Motor neuron (in vitro differentiated cells): ENCODE data around the gene ZNF417. TPM values are rescaled to one million over a fixed set of nuclear protein-coding genes. Genes with fewer than 3 reads are reported as not detected.
A peak's percentile ranks its signal among the peaks of the same experiment; 100 is the strongest.
"Not testable (repeated sequence)": the region's sequence is repeated elsewhere in the genome, so short reads cannot be mapped to it uniquely, and the experiment has no call there.

Experiments
- ATAC-seq, 8 experiments: fragments of 200-7000 bp; cut with Tn5 transposase; replicated peaks in 6 of 8; 2 replicates each; pipeline ENCODE4 v1.8.0; 2021; ENCODE audit warnings: mild to moderate bottlenecking in 8 of 8, moderate library complexity in 8 of 8
- H3K27ac ChIP-seq, 2 donors: fragments of 250-450 bp; sonication (Bioruptor Pico); 2 replicates each; pipeline ENCODE4 v1.9.0; 2021; ENCODE audit warnings: antibody characterized with exemption in 2 of 2, mild to moderate bottlenecking in 2 of 2, moderate library complexity in 1 of 2
- H3K4me1 ChIP-seq, 2 donors: fragments of 250-450 bp; sonication (Bioruptor Pico); replicated peaks in 1 of 2; 2 replicates each; pipeline ENCODE4 v1.6.1; 2021; ENCODE audit warnings: antibody characterized with exemption in 2 of 2, mild to moderate bottlenecking in 2 of 2, moderate library complexity in 1 of 2
- H3K4me3 ChIP-seq, 5 donors: fragments of 250-450 bp; sonication (Bioruptor Pico); 2 replicates each; pipeline ENCODE4 v1.9.0; 2021; ENCODE audit warnings: antibody characterized with exemption in 5 of 5, mild to moderate bottlenecking in 5 of 5, moderate library complexity in 4 of 5
- WGBS, 10 experiments: fragments of 450-650 bp; shearing (Covaris generic); methylation state at CpG; one replicate each; pipeline ENCODE4 v1.0.0; 2022; 5-methylcytosine and 5-hydroxymethylcytosine counted together
- in situ Hi-C, 9 experiments: fragments of 400-800 bp; cut with MboI; loops; one replicate each; pipeline ENCODE4 v1.15.0; 2021; ENCODE audit warnings: low sequenced_read_pairs in 9 of 9, low pct_unique_long_range_greater_than_20kb in 2 of 9; ENCODE audit not compliant: unreplicated experiment in 9 of 9
- total RNA-seq, 8 experiments: library from RNA; unstranded; fragments of 300-600 nt; gene quantifications; 2 replicates each; pipeline versions ENCODE4 v1.2.3 to v1.2.4, GENCODE V29; 2022

ZNF417 gene
- total RNA-seq, 8 experiments from 2014 or later: 9.1 to 24.6 (median 17.1) TPM

- Histone ChIP-seq H3K4me1 (no peaks in the 10 kb centered on the region), H3K27ac (no peak overlapping the region), H3K4me3 (no peak overlapping the region)
- no peak for ATAC-seq
- in situ Hi-C loops: no loop called here
These were observed 43.9 kb downstream of the ZNF417 start for GRCh38 chr19:57872450-57872849.

GRCh38 chr19:57870225-57870624 lies 46.2 kb downstream of the ZNF417 start:
- Histone ChIP-seq H3K4me3 (no peak overlapping the region), H3K4me1 (no peaks in the 10 kb centered on the region), H3K27ac (no peak overlapping the region)
- ATAC-seq: no peak
- in situ Hi-C loops: no loop called here
- WGBS, 10 experiments: 50 to 100% (median 86%) methylated on average over 1 to 2 of the region's 2 CpGs; no CpG with 5 or more reads in 4 of the 10 experiments

GRCh38 chr19:57869655-57870054 lies 46.7 kb downstream of the ZNF417 start:
- ATAC-seq, H3K27ac ChIP-seq, in situ Hi-C loops, H3K4me1 ChIP-seq, H3K4me3 ChIP-seq: not testable (repeated sequence)
- WGBS, 10 experiments: 93 to 100% (median 100%) methylated on average over 1 to 5 of the region's 6 CpGs; no CpG with 5 or more reads in 1 of the 10 experiments

GRCh38 chr19:57867868-57868492 lies 48.4 kb downstream of the ZNF417 start:
- Histone ChIP-seq H3K4me3 (no peak overlapping the region), H3K27ac (no peak overlapping the region), H3K4me1 (no peaks in the 10 kb centered on the region)
- WGBS, 10 experiments: 92 to 100% (median 100%) methylated on average over 1 to 4 of the region's 7 CpGs; no CpG with 5 or more reads in 4 of the 10 experiments
- in situ Hi-C loops: no loop called here
- peak in 3 of 8 experiments; percentile 22 to 31 (median 27) for ATAC-seq

Other genes with a start within 250 kb of the ZNF417 start
- gene ZSCAN4, start 247.7 kb downstream of the ZNF417 start, total RNA-seq: under 1 TPM in 2 of 8 experiments, not detected in 6; 0.14 to 0.15 TPM
- gene ZNF551, start 234.6 kb downstream of the ZNF417 start, total RNA-seq: 10 to 100 TPM in 3 of 8 experiments, 1 to 10 TPM in 5; 4.7 to 15.2 (median 7.8) TPM
- 1 to 10 TPM in 6 of 8 experiments, under 1 TPM in 2; 0.73 to 7.2 (median 1.7) TPM for gene ZNF154, start 207.4 kb downstream of the ZNF417 start, total RNA-seq
- 10 to 100 TPM in 1 of 8 experiments, 1 to 10 TPM in 7; 1.7 to 11.4 (median 4.1) TPM for gene ZNF671, start 189.0 kb downstream of the ZNF417 start, total RNA-seq
- 10 to 100 TPM in 7 of 8 experiments, 1 to 10 TPM in 1; 9.8 to 28.0 (median 15.7) TPM for gene ZNF776, start 169.8 kb downstream of the ZNF417 start, total RNA-seq
- 10 to 100 TPM in 7 of 8 experiments, 1 to 10 TPM in 1; 8.6 to 27.4 (median 16.2) TPM for gene ZNF586, start 146.9 kb downstream of the ZNF417 start, total RNA-seq
- gene ZNF552, start 101.7 kb downstream of the ZNF417 start, total RNA-seq: 10 to 100 TPM in 2 of 8 experiments, 1 to 10 TPM in 6; 4.4 to 20.0 (median 6.8) TPM
- gene ZNF587B, start 86.3 kb downstream of the ZNF417 start, total RNA-seq: 10 to 100 TPM in 4 of 8 experiments, 1 to 10 TPM in 4; 3.1 to 47.5 (median 9.8) TPM
- 10 to 100 TPM; 11.2 to 44.9 (median 25.4) TPM for gene ZNF587, start 66.7 kb downstream of the ZNF417 start, total RNA-seq
- 10 to 100 TPM; 14.4 to 81.5 (median 22.2) TPM for gene ZNF814, start 27.6 kb downstream of the ZNF417 start, total RNA-seq
- 10 to 100 TPM in 5 of 8 experiments, 1 to 10 TPM in 3; 2.4 to 15.3 (median 11.8) TPM for gene ZNF418, start 18.8 kb upstream of the ZNF417 start, total RNA-seq
- 1 to 10 TPM; 3.6 to 9.1 (median 5.4) TPM for gene ZNF256, start 31.1 kb upstream of the ZNF417 start, total RNA-seq
- 1 to 10 TPM in 1 of 8 experiments, under 1 TPM in 5, not detected in 2; 0.27 to 2.1 (median 0.45) TPM for gene C19orf18, start 57.9 kb upstream of the ZNF417 start, total RNA-seq
- 10 to 100 TPM in 6 of 8 experiments, 1 to 10 TPM in 2; 7.1 to 28.2 (median 20.2) TPM for gene ZNF606, start 86.2 kb upstream of the ZNF417 start, total RNA-seq
- gene ZSCAN1, start 117.4 kb upstream of the ZNF417 start, total RNA-seq: 1 to 10 TPM in 5 of 8 experiments, under 1 TPM in 1, not detected in 2; 0.46 to 9.4 (median 8.1) TPM
- gene ZNF135, start 142.7 kb upstream of the ZNF417 start, total RNA-seq: 1 to 10 TPM in 6 of 8 experiments, under 1 TPM in 2; 0.09 to 6.6 (median 2.4) TPM
- 100 to 1,000 TPM in 4 of 8 experiments, 10 to 100 TPM in 2, 1 to 10 TPM in 2; 7.9 to 170 (median 103) TPM for gene ZSCAN18, start 181.6 kb upstream of the ZNF417 start, total RNA-seq
- 10 to 100 TPM in 5 of 8 experiments, 1 to 10 TPM in 3; 4.3 to 23.2 (median 16.1) TPM for gene ZNF329, start 234.2 kb upstream of the ZNF417 start, total RNA-seq